NB4 (cell line): ENCODE measurements around the gene GRB10.

ENCODE experiments used
- DNase-seq: peaks from one replicate; pipeline ENCODE4 v3.0.0; 2010; ENCODE audit warnings: low read depth
- H3K4me3 ChIP-seq: one replicate; pipeline ENCODE4 v1.5.1; 2011; ENCODE audit warnings: mild to moderate bottlenecking, low read depth, low read length, moderate library complexity
- MAX ChIP-seq: IDR thresholded peaks from 2 replicates; pipeline ENCODE4 v1.6.1; 2011; ENCODE audit warnings: low read depth, low read length
- MYC ChIP-seq: IDR thresholded peaks from 2 replicates; pipeline ENCODE4 v1.6.1; 2011; ENCODE audit warnings: low read depth, low read length
- POLR2A ChIP-seq: IDR thresholded peaks from 2 replicates; pipeline ENCODE4 v1.6.1; 2011; ENCODE audit warnings: mild to moderate bottlenecking; ENCODE audit not compliant: insufficient read length; ENCODE audit errors: extremely low read depth
- TF ChIP-seq, protein P1 (sequence below): IDR thresholded peaks from one replicate; pipeline ENCODE4 v1.5.1; 2012; ENCODE audit warnings: low read depth, low read length

Gene GRB10

DNA sequence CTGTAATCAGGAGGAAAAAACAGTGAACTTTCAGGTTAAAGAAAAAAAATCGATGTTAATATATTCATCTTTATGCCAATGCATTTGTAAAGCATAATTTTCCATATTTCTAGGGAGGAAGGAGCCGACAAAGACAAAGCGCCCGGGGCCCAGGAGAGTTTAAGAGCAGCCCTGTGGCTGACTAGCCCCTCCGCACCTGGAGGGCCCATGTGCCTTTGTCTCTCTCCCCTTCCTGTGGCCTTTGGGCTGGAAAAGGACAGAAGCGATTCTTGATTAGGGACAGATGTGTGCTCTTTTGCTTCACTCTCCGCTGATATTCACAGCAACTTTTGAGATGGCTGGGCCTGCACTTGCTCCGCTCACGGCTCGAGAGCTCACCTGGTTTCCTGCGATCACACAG is 240.6 kb downstream of the GRB10 start:
- H3K4me3 ChIP-seq, result no peak overlapping the region
- DNase-seq, result no peak
- TF ChIP-seq, protein P1, sequence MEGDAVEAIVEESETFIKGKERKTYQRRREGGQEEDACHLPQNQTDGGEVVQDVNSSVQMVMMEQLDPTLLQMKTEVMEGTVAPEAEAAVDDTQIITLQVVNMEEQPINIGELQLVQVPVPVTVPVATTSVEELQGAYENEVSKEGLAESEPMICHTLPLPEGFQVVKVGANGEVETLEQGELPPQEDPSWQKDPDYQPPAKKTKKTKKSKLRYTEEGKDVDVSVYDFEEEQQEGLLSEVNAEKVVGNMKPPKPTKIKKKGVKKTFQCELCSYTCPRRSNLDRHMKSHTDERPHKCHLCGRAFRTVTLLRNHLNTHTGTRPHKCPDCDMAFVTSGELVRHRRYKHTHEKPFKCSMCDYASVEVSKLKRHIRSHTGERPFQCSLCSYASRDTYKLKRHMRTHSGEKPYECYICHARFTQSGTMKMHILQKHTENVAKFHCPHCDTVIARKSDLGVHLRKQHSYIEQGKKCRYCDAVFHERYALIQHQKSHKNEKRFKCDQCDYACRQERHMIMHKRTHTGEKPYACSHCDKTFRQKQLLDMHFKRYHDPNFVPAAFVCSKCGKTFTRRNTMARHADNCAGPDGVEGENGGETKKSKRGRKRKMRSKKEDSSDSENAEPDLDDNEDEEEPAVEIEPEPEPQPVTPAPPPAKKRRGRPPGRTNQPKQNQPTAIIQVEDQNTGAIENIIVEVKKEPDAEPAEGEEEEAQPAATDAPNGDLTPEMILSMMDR, result no peak

DNA sequence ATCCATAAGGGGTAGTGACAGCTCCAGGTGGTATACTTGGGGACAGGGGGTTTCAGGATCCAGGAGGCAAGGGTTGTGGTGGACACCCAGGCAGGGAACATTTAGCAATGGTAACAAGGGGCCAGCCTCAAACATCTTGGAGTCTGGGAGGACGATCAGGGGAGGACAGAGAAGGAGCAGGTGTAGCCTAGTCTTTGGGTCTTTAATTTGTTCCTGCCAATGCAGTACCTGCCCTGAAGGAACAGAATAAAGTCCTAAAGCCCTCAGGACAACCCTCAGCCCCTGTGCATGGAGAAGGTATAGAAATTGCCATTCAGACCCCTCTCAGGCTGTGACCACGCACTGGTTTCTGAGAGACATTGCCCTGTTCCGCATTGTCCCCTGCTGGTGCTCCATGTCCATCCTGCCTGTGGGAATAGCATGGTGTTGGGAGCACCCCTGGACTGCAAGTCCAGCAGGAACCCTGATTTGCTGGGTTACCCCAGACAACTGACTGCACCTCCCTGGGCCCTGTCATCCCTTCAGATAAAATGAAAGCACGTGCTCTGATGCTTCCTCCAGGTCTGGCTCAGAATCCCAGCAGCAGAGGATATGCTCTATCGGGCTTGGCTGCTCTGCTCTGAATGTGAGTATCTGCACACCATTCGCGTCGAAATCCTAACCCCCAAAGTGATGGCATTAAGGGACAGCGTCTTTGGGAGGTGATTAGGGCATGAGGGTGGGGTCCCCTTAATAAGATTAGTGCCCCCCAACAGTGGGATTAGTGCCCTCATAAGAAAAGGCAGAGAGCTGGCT is 241.7 kb downstream of the GRB10 start:
- DNase-seq, result no peak
- TF ChIP-seq MAX (no peak), MYC (no peak), POLR2A (no peak)
- TF ChIP-seq, protein P1, result no peak

More for the DNA sequence above, 241.7 kb downstream of the GRB10 start:
- no peak overlapping the region for H3K4me3 ChIP-seq
